Liver (tissue), 9 donors: ENCODE results near the gene UBR1. TPM values are rescaled to one million over a fixed set of nuclear protein-coding genes. Genes with fewer than 3 reads are reported as not detected.

Experiments
- DNase-seq: peaks from one replicate; pipeline ENCODE4 v3.0.0-alpha.2; 2017; ENCODE audit warnings: low spot score
- H3K27ac ChIP-seq, 2 donors: one replicate each; pipeline ENCODE4 v1.7.0; 2013; ENCODE audit warnings: inconsistent platforms in 2 of 2, low read length in 2 of 2, control low read depth in 1 of 2, low read depth in 1 of 2, mild to moderate bottlenecking in 1 of 2
- H3K27me3 ChIP-seq, 4 donors: one replicate each; pipeline versions ENCODE4 v1.6.1 to v1.7.0; 2013; ENCODE audit warnings: low read length in 3 of 4, inconsistent platforms in 1 of 4, mild to moderate bottlenecking in 1 of 4, moderate library complexity in 1 of 4; ENCODE audit not compliant: control insufficient read depth in 4 of 4, insufficient read depth in 4 of 4
- H3K36me3 ChIP-seq, 4 donors: one replicate each; pipeline versions ENCODE4 v1.6.1 to v1.7.0; 2013; ENCODE audit warnings: low read length in 3 of 4, mild to moderate bottlenecking in 3 of 4, low read depth in 1 of 4, moderate library complexity in 1 of 4; ENCODE audit not compliant: control insufficient read depth in 4 of 4, insufficient read depth in 3 of 4
- H3K4me1 ChIP-seq, 4 donors: one replicate each; pipeline versions ENCODE4 v1.6.1 to v1.7.0; 2013; ENCODE audit warnings: low read length in 3 of 4, mild to moderate bottlenecking in 3 of 4, moderate library complexity in 1 of 4; ENCODE audit not compliant: control insufficient read depth in 4 of 4, insufficient read depth in 4 of 4
- H3K4me3 ChIP-seq, 3 donors: one replicate each; pipeline versions ENCODE4 v1.6.1 to v1.7.0; 2013; ENCODE audit warnings: low read length in 3 of 3, control low read depth in 1 of 3, low read depth in 1 of 3, mild to moderate bottlenecking in 1 of 3
- H3K9ac ChIP-seq, 2 donors: one replicate each; pipeline ENCODE4 v1.7.0; 2013; ENCODE audit warnings: low read length in 2 of 2, mild to moderate bottlenecking in 2 of 2, moderate library complexity in 2 of 2, control low read depth in 1 of 2, low read depth in 1 of 2
- H3K9me3 ChIP-seq, 4 donors: one replicate each; pipeline versions ENCODE4 v1.6.1 to v1.7.0; 2013; ENCODE audit warnings: low read length in 3 of 4; ENCODE audit not compliant: control insufficient read depth in 4 of 4
- ATF3 ChIP-seq: IDR thresholded peaks from 2 replicates; pipeline ENCODE4 v1.6.1; 2016; ENCODE audit warnings: antibody characterized with exemption
- EGR1 ChIP-seq, 2 donors: IDR thresholded peaks; 2 replicates each; pipeline ENCODE4 v1.6.1; 2016 to 2018; ENCODE audit warnings: antibody characterized with exemption in 2 of 2, low read depth in 2 of 2
- FOXA1 ChIP-seq: IDR thresholded peaks from 2 replicates; pipeline ENCODE4 v1.6.1; 2016; ENCODE audit warnings: antibody characterized with exemption
- FOXA2 ChIP-seq: IDR thresholded peaks from 2 replicates; pipeline ENCODE4 v1.6.1; 2016; ENCODE audit warnings: antibody characterized with exemption
- GABPA ChIP-seq, 2 donors: IDR thresholded peaks in 1 of 2; conservative IDR thresholded peaks in 1 of 2; 2 replicates each; pipeline ENCODE4 v1.6.1; 2016; ENCODE audit warnings: antibody characterized with exemption in 2 of 2, mild to moderate bottlenecking in 1 of 2, moderate library complexity in 1 of 2
- HNF4A ChIP-seq, 2 donors: conservative IDR thresholded peaks; 2 replicates each; pipeline ENCODE4 v1.6.1; 2016; ENCODE audit warnings: antibody characterized with exemption in 2 of 2, mild to moderate bottlenecking in 2 of 2
- HNF4G ChIP-seq: IDR thresholded peaks from 2 replicates; pipeline ENCODE4 v1.6.1; 2016; ENCODE audit warnings: antibody characterized with exemption
- JUND ChIP-seq, 2 donors: IDR thresholded peaks; 2 replicates each; pipeline ENCODE4 v1.6.1; 2016; ENCODE audit warnings: antibody characterized with exemption in 2 of 2
- MAX ChIP-seq: IDR thresholded peaks from 2 replicates; pipeline ENCODE4 v1.6.1; 2016; ENCODE audit warnings: antibody characterized with exemption
- NR2F2 ChIP-seq: IDR thresholded peaks from 2 replicates; pipeline ENCODE4 v1.6.1; 2016; ENCODE audit warnings: antibody characterized with exemption
- RAD21 ChIP-seq, 2 donors: IDR thresholded peaks; 2 replicates each; pipeline ENCODE4 v1.6.1; 2016; ENCODE audit warnings: antibody characterized with exemption in 2 of 2, mild to moderate bottlenecking in 2 of 2
- RXRA ChIP-seq, 2 donors: IDR thresholded peaks; 2 replicates each; pipeline ENCODE4 v1.6.1; 2017 to 2018; ENCODE audit warnings: antibody characterized with exemption in 2 of 2, mild to moderate bottlenecking in 1 of 2
- SP1 ChIP-seq: IDR thresholded peaks from 2 replicates; pipeline ENCODE4 v1.6.1; 2018; ENCODE audit warnings: antibody characterized with exemption, mild to moderate bottlenecking
- YY1 ChIP-seq: IDR thresholded peaks from 2 replicates; pipeline ENCODE4 v1.6.1; 2016; ENCODE audit warnings: antibody characterized with exemption, mild to moderate bottlenecking
- ZBTB33 ChIP-seq: IDR thresholded peaks from 2 replicates; pipeline ENCODE4 v1.6.1; 2016; ENCODE audit warnings: antibody characterized with exemption
- WGBS: extraction: QIAGEN DNeasy Blood & Tissue Kit; methylation state at CpG from one replicate; pipeline ENCODE4 v1.1.7; 2013; 5-methylcytosine and 5-hydroxymethylcytosine counted together
- polyA plus RNA-seq, 2 donors: library from polyadenylated mRNA; stranded (reverse) in 1 of 2; unstranded in 1 of 2; fragments of 200-250 nt in 1 of 2; fragments of >200 nt in 1 of 2; fragmentation: Nextera tagmentation in 1 of 2; extraction: Ambion mirVana in 1 of 2; gene quantifications; one replicate each; pipeline versions ENCODE4 v1.2.1 to v1.2.3, GENCODE V29; 2013 to 2015
- total RNA-seq, 2 donors: library from RNA; depleted of rRNA; stranded (reverse); fragments of >200 nt; gene quantifications; one replicate each; pipeline ENCODE4 v1.2.3, GENCODE V29; 2014
- donor health status: healthy.
- donor health status: healthy.
- donor health status: healthy.
- donor health status: healthy.
- donor health status: healthy.

UBR1 gene
- total and polyA plus RNA-seq, 4 donors = 3.7 to 25.3 (median 10.9) TPM

GRCh38 chr15:43009206-43009605 lies 96.6 kb downstream of the UBR1 start:
- Histone ChIP-seq H3K9ac (no peak overlapping the region), H3K27ac (no peak overlapping the region), H3K4me3 (no peak overlapping the region), H3K27me3 (no peaks in the 10 kb centered on the region), H3K9me3 (no peaks in the 10 kb centered on the region), H3K4me1 (no peaks in the 10 kb centered on the region), H3K36me3 (peaks cover 7 to 22% (median 13%) of the 10 kb centered on the region in 4 donors)
- TF ChIP-seq RXRA (IDR thresholded peaks at IDR 0.05) = no peak
- TF ChIP-seq ZBTB33 = no peak
- TF ChIP-seq HNF4A (conservative IDR thresholded peaks at IDR 0.05) = no peak
- no peak for TF ChIP-seq NR2F2
- no peak for TF ChIP-seq SP1
- TF ChIP-seq MAX = no peak
- TF ChIP-seq FOXA1 = no peak
- no peak for TF ChIP-seq FOXA2
- no peak for TF ChIP-seq GABPA (IDR thresholded peaks at IDR 0.05 in 1 of 2, conservative IDR thresholded peaks at IDR 0.05 in 1 of 2)
- DNase-seq = no peak
- WGBS = 97% methylated on average over 3 of the region's 3 CpGs

- 99% methylated on average over 14 of the region's 14 CpGs for WGBS
- peaks cover 7 to 22% (median 15%) of the 10 kb centered on the region in 4 donors for H3K36me3 ChIP-seq
- no peak overlapping the region for H3K4me3 ChIP-seq
- no peak for DNase-seq
- TF ChIP-seq FOXA1 (no peak), FOXA2 (no peak), RXRA (IDR thresholded peaks at IDR 0.05) (no peak), GABPA (IDR thresholded peaks at IDR 0.05 in 1 of 2, conservative IDR thresholded peaks at IDR 0.05 in 1 of 2) (no peak), EGR1 (IDR thresholded peaks at IDR 0.05; ENCODE audit: low read depth in 2 of 2) (no peak), HNF4A (conservative IDR thresholded peaks at IDR 0.05) (no peak), HNF4G (no peak), ATF3 (no peak), NR2F2 (no peak), JUND (IDR thresholded peaks at IDR 0.05) (no peak), SP1 (no peak), YY1 (no peak)
- H3K4me1 ChIP-seq = no peaks in the 10 kb centered on the region
- no peak overlapping the region for H3K9ac ChIP-seq
- no peak overlapping the region for H3K27ac ChIP-seq
- no peaks in the 10 kb centered on the region for H3K9me3 ChIP-seq
- H3K27me3 ChIP-seq = no peaks in the 10 kb centered on the region
These were observed 97.7 kb downstream of the UBR1 start for GRCh38 chr15:43008150-43008549.

GRCh38 chr15:43007551-43007950 lies 98.3 kb downstream of the UBR1 start:
- Histone ChIP-seq H3K4me1 (no peaks in the 10 kb centered on the region), H3K27me3 (no peaks in the 10 kb centered on the region), H3K27ac (no peak overlapping the region), H3K36me3 (peaks cover 8 to 23% (median 17%) of the 10 kb centered on the region in 4 donors), H3K4me3 (no peak overlapping the region), H3K9ac (no peak overlapping the region), H3K9me3 (no peaks in the 10 kb centered on the region)
- DNase-seq = no peak
- no peak for TF ChIP-seq HNF4G
- no peak for TF ChIP-seq RAD21 (IDR thresholded peaks at IDR 0.05)
- TF ChIP-seq SP1 = no peak
- TF ChIP-seq ZBTB33 = no peak
- no peak for TF ChIP-seq FOXA2
- 99% methylated on average over 1 of the region's 1 CpG for WGBS
